Measurements from ENCODE around the gene WDR62.
"Not testable (repeated sequence)": the region's sequence is repeated elsewhere in the genome, so short reads cannot be mapped to it uniquely, and the experiment has no call there.

The WDR62 gene

DNA sequence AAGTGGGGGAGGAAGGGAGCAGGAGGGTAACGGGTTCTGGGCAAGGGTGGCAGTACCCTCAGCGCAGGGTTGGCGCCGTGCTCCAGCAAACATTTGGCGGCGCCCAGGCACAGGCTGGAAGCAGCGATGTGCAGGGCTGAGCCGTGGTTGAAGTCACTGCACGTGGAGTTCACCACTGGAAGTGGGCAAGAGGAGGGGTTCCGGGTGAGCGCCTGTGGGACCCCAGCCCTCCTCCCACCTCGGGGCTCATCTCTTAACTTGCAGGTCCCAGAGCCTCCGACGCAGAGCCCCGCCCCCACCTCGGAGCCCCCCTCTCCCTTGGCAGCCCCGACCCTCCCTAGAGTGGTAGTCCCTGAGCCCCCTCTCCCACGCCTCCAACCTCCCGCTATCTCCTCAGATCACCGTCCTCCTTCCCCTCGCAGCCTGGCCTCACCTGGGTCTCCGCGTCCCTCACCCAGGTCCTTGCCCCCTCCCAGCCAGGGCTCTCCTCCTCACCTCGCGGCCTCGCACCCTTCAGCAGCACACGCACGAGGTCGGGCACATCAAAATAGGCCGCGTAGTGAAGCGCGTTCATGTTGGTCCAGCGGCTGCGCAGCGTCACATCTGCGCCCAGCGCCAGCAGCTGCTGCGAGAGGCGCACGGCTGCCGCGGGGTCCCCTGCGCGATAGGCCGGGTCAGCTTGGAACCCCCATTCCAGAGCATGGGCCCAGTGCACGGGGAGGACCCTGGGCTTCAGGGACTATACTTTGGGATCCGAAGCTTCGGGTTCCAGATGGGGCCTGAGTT lies 28.4 kb upstream of the WDR62 start:
- H3K4me3 ChIP-seq (ENCODE audit: low read length): no peak overlapping the region
- no peak for TF ChIP-seq ZNF274 (IDR thresholded peaks at IDR 0.05; ENCODE audit: low read depth, low read length)

GRCh38 chr19:36027696-36028095 lies 27.0 kb upstream of the WDR62 start:
- TF ChIP-seq ZNF274 (IDR thresholded peaks at IDR 0.05; ENCODE audit: low read depth, low read length): no peak
- H3K4me3 ChIP-seq (ENCODE audit: low read length): no peak overlapping the region

DNA sequence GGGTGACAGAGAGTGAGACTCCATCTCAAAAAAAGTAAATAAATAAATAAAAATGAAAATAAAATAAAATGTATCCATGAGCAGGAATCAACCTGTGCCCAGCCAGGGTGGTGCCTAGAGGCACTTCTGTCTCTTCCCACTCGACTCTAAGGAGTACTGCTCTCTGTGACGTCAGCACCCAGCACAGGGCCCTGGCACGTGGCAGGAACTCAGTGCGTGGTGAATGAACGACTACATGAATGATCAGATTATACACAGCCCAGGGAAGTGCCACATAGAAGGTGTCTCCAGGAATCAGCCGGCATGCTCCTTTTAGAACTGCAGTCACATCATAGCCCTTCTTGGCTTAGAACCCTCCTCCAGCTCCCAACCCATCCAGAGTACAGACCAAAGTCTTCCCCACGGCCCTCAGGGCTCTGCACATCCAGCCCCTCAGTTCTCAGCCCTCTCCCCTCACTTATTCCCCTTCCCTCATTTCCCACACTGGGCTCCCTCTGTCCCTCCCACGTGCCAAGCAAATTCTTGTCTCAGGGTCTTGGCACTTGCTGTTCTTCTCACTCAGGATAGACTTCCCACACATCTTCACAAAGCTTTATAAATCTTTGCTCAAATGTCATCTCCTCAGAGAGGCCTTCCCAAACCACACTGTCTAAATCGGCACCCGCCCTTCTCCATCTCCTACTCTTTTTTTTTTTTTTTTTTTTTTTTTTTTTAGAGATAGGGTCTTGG lies 26.2 kb upstream of the WDR62 start:
- H3K4me3 ChIP-seq (ENCODE audit: low read length): no peak overlapping the region
- no peak for TF ChIP-seq ZNF274 (IDR thresholded peaks at IDR 0.05; ENCODE audit: low read depth, low read length)

DNA sequence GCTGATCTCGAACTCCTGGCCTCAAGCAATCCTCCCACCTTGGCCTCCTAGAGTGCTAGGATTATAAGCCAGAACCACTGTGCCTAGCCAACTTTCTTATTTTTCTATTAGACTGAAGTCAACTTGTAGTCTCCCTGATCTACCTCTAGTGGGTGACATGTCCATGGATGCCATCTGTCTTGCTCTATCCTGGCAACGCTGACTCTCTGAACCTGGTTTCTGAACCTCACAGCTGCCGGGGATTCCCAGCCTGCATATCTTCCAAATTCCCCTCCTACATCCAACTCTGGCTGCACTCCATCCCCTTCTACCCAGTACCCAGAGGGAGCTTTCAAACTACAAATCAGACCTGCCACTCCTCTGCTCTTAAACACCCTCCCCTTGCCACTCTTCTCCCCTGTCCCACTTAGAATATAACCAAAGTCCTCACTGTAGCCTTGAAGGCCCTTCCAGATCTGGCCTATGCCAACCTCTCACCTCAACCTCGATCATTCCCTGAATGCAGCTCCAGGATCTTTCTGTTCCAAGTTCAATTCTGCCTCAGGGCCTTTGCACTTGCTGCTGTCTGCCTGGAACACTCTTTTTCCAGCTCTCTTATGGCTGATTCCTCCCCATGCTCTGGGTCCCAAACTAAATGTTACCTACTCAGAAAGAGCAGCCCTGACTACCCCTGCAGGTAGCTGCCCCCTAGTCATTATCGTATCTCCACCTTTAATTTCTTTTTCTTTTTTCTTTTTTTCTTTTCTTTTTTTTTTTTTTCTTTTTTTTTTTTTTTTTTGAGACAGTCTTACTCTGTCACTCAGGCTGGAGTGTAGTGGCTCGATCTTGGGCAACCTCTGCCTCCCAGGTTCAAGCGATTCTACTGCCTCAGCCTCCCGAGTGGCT lies 24.2 kb upstream of the WDR62 start:
- no peak for TF ChIP-seq ZNF274 (IDR thresholded peaks at IDR 0.05; ENCODE audit: low read depth, low read length)
- H3K4me3 ChIP-seq (ENCODE audit: low read length): no peak overlapping the region

GRCh38 chr19:36031308-36031707 lies 23.4 kb upstream of the WDR62 start:
- no peak for TF ChIP-seq ZNF274 (IDR thresholded peaks at IDR 0.05; ENCODE audit: low read depth, low read length)
- no peak overlapping the region for H3K4me3 ChIP-seq (ENCODE audit: low read length)

DNA sequence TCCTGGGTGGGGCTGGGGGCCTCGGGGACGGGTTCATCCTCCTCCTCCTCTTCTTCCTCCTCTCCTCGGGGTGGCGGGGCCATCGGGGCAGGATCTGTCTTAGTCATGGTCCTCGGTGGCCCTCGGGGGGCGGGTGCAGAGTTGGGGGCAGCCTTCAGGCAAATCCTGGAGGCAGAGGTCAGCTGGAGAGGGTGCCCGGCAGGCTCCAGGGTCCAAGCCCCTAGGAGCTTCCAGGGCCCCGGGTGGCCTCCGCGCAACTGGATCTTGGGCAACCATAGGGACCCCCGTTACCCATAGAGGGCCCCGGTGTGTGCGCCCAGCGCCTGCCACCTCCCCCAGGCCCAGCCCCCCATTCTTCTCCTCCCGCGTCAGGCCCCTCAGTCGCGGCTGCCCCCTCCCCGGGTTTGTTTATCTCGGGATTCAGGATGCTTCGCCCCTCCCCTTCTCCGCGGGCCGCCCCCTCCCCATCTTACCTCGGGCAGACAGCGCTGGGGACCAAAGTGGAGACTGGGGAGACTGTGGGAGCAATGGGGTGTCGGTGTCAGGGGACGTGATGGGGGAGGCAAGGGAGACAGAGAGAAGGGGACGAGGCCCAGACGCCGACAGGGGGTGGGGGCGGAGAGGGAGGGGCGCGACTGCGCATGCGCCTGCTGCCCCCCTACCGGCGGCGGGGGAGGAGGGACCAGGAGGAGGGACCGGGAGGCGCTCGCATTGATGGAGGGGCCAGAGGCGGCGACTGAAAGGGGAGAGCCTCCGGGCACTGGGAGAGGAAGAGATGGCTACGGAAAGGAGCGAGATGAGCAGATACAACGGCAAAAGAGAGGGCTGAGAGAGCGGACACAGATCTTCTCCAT lies 22.2 kb upstream of the WDR62 start, which contains the start of gene CLIP3:
Gene CLIP3 (minus strand): TSS at position 623 of the 854 bp plus-strand sequence. CDS start 516 bp downstream, at position 107.
- TF ChIP-seq ZNF274 (IDR thresholded peaks at IDR 0.05; ENCODE audit: low read depth, low read length): no peak
- peak within 1 kb of the TSS; percentile 5; the same call in 1 of the 2 replicates for H3K4me3 ChIP-seq (ENCODE audit: low read length)

DNA sequence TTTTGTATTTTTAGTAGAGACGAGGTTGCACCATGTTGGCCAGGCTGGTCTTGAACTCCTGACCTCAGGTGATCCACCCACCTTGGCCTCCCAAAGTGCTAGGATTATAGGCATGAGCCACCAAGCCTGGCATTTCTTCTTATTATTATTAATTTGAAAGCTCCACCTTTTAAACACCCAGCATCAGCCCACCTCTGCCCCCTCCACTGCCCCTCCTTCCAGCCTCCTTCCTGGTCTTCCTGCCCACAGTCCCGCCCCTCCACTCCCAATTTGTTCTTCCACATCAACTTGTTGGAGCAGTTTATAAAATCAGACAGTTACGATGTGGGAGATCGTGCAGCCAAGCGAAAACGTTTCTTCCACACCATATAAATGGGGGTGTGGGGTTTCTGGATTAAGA lies 14.2 kb upstream of the WDR62 start:
- no peak overlapping the region for H3K4me3 ChIP-seq (ENCODE audit: low read length)
- no peak for TF ChIP-seq ZNF274 (IDR thresholded peaks at IDR 0.05; ENCODE audit: low read depth, low read length)

DNA sequence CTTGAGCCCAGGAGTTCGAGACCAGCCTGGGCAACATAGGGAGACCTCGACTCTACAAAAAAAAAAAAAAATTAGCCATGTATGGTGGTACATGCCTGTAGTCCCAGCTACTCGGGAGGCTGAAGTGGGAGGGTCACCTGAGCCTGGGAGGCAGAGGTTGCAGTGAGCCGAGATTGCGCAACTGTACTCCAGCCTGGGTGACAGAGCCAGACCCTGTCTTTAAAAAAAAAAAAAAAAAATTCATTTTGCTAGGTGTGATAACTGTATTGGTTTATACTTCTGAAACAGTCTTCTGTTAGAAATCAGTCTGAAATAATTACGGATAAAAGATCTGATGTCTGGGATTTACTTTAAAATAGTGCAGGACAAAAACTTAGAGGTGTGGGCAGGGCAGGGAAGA lies 13.6 kb upstream of the WDR62 start:
- H3K4me3 ChIP-seq (ENCODE audit: low read length): not testable (repeated sequence)

GRCh38 chr19:36041831-36042230 lies 12.9 kb upstream of the WDR62 start:
- no peak overlapping the region for H3K4me3 ChIP-seq (ENCODE audit: low read length)
- TF ChIP-seq ZNF274 (IDR thresholded peaks at IDR 0.05; ENCODE audit: low read depth, low read length): no peak

- TF ChIP-seq ZNF274 (IDR thresholded peaks at IDR 0.05; ENCODE audit: low read depth, low read length): no peak
Observed at GRCh38 chr19:36043952-36044351, 10.7 kb upstream of the WDR62 start.

GRCh38 chr19:36046443-36047050 lies 8.2 kb upstream of the WDR62 start:
- TF ChIP-seq ZNF274 (IDR thresholded peaks at IDR 0.05; ENCODE audit: low read depth, low read length): no peak
- H3K4me3 ChIP-seq (ENCODE audit: low read length): no peak overlapping the region

More at GRCh38 chr19:36043952-36044351, 10.7 kb upstream of the WDR62 start:
- H3K4me3 ChIP-seq (ENCODE audit: low read length): no peak overlapping the region

DNA sequence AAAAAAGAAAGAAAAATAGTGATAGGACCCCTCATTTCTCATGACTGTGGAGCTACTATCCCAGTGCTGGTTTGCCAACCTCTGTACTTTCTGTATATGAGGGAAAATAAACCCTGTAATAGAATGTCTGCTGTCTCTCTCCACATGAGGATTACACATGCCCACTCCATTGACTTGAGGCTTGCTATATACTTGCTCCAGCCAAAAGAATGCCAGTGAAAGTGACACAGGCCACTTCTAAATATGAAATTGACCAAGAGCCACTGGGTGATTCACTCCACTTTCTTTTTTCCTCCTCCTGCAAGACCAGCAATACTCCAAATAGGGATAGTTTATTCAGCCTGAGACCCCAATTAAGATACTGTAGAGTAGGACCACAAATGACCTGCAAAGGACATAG lies 6.9 kb upstream of the WDR62 start:
- no peak for TF ChIP-seq ZNF274 (IDR thresholded peaks at IDR 0.05; ENCODE audit: low read depth, low read length)
- H3K4me3 ChIP-seq (ENCODE audit: low read length): no peak overlapping the region

- H3K4me3 ChIP-seq (ENCODE audit: low read length): no peak overlapping the region
- TF ChIP-seq ZNF274 (IDR thresholded peaks at IDR 0.05; ENCODE audit: low read depth, low read length): no peak
Observed at GRCh38 chr19:36049080-36049698, 5.5 kb upstream of the WDR62 start.

Measured in GM08714 (cell line).